ENCODE measurements around the gene VANGL2. TPM values are rescaled to one million over a fixed set of nuclear protein-coding genes. Genes with fewer than 3 reads are reported as not detected.

Gene VANGL2
- total and polyA plus RNA-seq, 2 of the 4 experiments (the other 2 are of a cell fraction): 0.36 to 3.6 TPM

DNA sequence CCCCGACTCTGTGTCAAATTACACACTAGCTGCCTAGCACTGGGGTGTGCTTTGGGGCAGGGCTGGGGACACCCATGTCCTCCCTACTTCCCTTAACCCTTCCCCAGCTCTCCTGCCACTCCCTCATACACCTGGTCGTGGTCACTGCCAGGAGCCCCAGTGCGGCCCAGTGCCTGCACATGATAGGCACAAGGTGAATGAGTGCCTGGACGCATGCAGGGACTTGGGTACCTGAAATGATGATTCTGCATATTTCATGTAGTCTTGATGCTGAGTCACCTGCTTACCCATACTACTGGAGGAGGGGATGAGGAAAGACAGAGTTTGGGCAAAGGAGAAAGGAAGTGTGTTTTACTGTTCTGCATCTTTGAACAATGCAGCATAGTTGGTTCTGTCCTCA is 1.5 kb upstream of the VANGL2 start:
- no peaks in the 10 kb centered on the region for H3K36me3 ChIP-seq (ENCODE audit: control insufficient read depth, insufficient read depth, low read length)
- H2BK20ac ChIP-seq (ENCODE audit: low read depth, low read length): no peak overlapping the region
- H4K91ac ChIP-seq (ENCODE audit: insufficient read depth, low read depth, low read length): no peak overlapping the region
- H4K20me1 ChIP-seq (ENCODE audit: insufficient read depth, low read length): no peaks in the 10 kb centered on the region
- intact Hi-C loops (cut with micrococcal nuclease) (no loop called here), dilution Hi-C loops (cut with HindIII; ENCODE audit: low sequenced_read_pairs, unreplicated experiment) (no loop called here), in situ Hi-C loops (cut with MboI; ENCODE audit: low sequenced_read_pairs) (no loop called here)
- H4K8ac ChIP-seq (ENCODE audit: low read depth in 2 of 2, low read length in 2 of 2): no peak overlapping the region
- no TSS peak for BruUV-seq (replicated peaks)
- no peak overlapping the region for H2AK9ac ChIP-seq (replicated peaks; ENCODE audit: low read depth, low read length, poor library complexity)
- no peak overlapping the region for H2BK120ac ChIP-seq (ENCODE audit: low read depth, low read length)
- H3K14ac ChIP-seq (replicated peaks; ENCODE audit: low read depth, low read length): no peak overlapping the region
- no peak overlapping the region for H2AFZ ChIP-seq (replicated peaks; ENCODE audit: low read length, poor library complexity)
- no peaks in the 10 kb centered on the region for H3K4me1 ChIP-seq (ENCODE audit: control insufficient read depth, insufficient read depth, low read length)
- no peak overlapping the region for H3K4me2 ChIP-seq (ENCODE audit: low read depth, low read length)
- peaks cover 5% of the 10 kb centered on the region; the same call in 1 of the 2 replicates for H3K9me1 ChIP-seq (ENCODE audit: insufficient read depth, low read length)
- CTCF ChIA-PET: no interaction called here
- no peak overlapping the region for H3K4ac ChIP-seq (ENCODE audit: low read depth, low read length)
- H2BK15ac ChIP-seq (ENCODE audit: low read depth, low read length): no peak overlapping the region
- TF ChIP-seq MAFK (IDR thresholded peaks at IDR 0.05; ENCODE audit: low read depth, low read length) (peak; percentile 81), MXI1 (IDR thresholded peaks at IDR 0.05; ENCODE audit: borderline replicate concordance, low read depth, low read length) (no peak)
- ATAC-seq (ENCODE audit: low read depth) (no peak), DNase-seq (no peak)
- no peak overlapping the region for H2AK5ac ChIP-seq (ENCODE audit: low read depth, low read length)
- H3K79me1 ChIP-seq (ENCODE audit: low read depth in 1 of 2, low read length in 2 of 2): no peaks in the 10 kb centered on the region
- no peak overlapping the region for H2BK5ac ChIP-seq (ENCODE audit: low read depth, low read length, poor library complexity, severe bottlenecking)
- POLR2A ChIA-PET (ENCODE audit: unreplicated experiment): no interaction called here
- peaks cover 36% of the 10 kb centered on the region for H3K27me3 ChIP-seq (ENCODE audit: control insufficient read depth, insufficient read depth, low read length)
- H3K56ac ChIP-seq (ENCODE audit: extremely low read depth, insufficient read depth, low read length): no peak overlapping the region
- WGBS, 2 experiments (ENCODE audit: extremely low coverage in 2 of 2, insufficient read length in 1 of 2): no CpG with 5 or more reads among the region's 4 CpGs
- no peak overlapping the region for H3K18ac ChIP-seq (ENCODE audit: low read depth, low read length)
- H3K27ac ChIP-seq (ENCODE audit: insufficient read depth, low read length): no peak overlapping the region
- no peak overlapping the region for H4K5ac ChIP-seq (ENCODE audit: low read depth, low read length)
- no peaks in the 10 kb centered on the region for H3K9me3 ChIP-seq (ENCODE audit: control insufficient read depth, insufficient read depth, low read length)
- H3K4me3 ChIP-seq (ENCODE audit: insufficient read depth, low read depth, low read length): no peak overlapping the region
- no peak overlapping the region for H3K23ac ChIP-seq (ENCODE audit: low read depth, low read length)
- H3K9ac ChIP-seq (ENCODE audit: low read depth, low read length): no peak overlapping the region

Data from IMR-90 (cell line).